CD4-positive, alpha-beta T cell treated with Interleukin-4 for 4 hours (primary cell): ENCODE results near the gene PVALEF.

Experiments used
- DNase-seq: peaks from one replicate; pipeline ENCODE4 v3.0.0-alpha.2; 2020

Gene PVALEF

GRCh38 chr17:81200201-81200600 lies 34.9 kb downstream of the PVALEF start:
- DNase-seq: no peak

GRCh38 chr17:81200695-81201580 lies 35.6 kb downstream of the PVALEF start:
- DNase-seq: peak; percentile 6

GRCh38 chr17:81202318-81202717 lies 37.0 kb downstream of the PVALEF start:
- no peak for DNase-seq

DNA sequence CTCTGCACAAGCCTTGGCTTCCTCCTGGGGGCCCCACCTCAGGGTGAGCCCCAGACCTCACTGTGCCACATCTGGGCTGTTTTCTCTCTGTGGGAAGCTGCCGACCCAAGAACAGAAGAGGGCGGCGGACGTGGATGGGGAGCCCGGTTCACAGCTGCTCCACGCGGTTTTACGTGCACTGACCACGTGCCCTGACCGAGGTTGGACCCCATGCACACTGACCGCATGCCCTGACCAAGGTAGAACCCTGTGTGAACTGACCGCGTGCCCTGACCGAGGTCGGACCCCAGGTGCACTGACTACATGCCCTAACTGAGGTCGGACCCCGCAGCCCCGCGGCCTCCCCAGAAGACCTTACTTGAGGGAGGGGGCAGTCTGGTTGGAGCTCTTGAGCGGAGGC lies 37.8 kb downstream of the PVALEF start:
- DNase-seq: no peak

DNA sequence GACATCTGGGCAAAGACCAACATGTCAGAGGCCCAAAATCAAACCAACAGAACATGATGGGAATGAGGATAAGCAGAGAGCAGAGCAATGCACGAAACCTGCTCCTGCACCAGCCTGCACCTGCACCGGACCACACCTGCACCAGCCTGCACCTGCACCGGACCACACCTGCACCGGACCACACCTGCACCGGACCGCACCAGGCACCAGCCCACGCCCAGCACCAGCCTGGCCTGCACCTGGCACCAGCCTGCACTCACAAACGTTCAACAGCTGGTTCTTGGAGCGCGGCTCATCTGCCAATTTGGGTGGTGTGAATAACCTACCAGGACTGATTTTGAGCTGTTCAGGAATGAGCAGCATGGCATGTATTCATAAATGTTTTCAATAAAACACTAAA lies 39.3 kb downstream of the PVALEF start:
- no peak for DNase-seq

- DNase-seq: no peak
Measured at GRCh38 chr17:81206166-81206565, 40.9 kb downstream of the PVALEF start.

GRCh38 chr17:81206657-81207056 lies 41.4 kb downstream of the PVALEF start:
- no peak for DNase-seq

DNA sequence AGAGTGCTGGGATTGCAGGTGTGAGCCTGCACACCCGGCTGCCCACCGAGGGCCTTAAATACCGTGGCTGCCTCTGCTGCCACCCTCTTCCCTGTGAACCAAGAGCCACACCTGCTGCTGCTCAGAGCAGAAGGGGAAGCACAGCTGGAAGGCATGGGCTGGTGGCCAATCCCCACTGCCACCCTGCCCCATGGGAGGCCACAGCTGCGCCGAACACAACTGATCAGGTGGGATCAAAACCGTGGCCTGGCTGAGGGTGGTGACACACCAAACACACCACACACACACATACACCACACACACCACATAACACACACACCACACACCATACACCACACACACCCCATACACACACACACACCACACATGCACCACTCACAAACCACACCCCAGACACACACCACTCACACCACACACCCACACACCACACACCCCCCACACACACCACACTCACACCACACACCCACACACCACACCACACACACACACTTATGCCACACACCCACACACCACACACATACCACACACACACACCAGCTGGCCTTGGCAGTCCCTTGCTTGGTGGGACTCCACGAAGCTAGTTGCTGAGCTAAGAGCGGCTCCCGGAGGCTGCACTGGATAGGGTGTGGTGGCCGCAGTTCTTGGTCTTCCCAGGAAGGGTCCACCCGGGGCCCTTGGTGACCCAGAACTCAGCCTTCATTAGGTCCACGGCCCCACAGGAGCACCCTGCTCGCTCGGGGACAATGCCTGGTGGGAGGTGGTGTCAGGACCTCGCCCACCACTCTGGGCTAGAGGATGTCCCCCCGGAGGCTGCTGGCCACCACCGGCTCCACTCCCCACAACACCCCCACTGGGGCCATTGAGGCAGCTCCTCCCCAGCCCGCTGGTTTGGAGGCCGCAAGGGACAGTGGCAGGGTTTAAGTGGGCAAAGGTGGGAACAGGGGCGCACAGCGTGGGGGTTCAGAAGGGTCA lies 42.6 kb downstream of the PVALEF start:
- no peak for DNase-seq

- DNase-seq: no peak
Measured at GRCh38 chr17:81208651-81209050, 43.3 kb downstream of the PVALEF start.

GRCh38 chr17:81209141-81209540 lies 43.8 kb downstream of the PVALEF start:
- DNase-seq: no peak

DNA sequence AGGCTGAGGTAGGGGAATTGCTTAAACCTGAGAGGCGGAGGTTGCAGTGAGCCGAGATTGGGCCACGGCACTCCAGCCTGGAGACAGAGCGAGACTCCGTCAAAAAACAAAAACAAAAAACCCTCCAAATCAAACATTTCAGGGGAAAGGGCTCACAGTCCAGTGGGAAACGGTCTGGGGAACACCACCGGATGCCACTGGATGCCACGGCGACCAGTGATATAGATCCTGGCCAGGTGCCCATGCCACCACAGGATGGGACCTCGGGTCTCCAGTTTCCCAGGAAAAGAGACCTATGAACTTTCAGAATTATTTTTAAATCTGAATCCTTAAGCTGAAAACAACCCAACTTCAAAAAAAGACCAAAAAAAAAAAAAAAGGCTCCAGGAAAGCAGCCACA lies 45.2 kb downstream of the PVALEF start:
- no peak for DNase-seq

DNA sequence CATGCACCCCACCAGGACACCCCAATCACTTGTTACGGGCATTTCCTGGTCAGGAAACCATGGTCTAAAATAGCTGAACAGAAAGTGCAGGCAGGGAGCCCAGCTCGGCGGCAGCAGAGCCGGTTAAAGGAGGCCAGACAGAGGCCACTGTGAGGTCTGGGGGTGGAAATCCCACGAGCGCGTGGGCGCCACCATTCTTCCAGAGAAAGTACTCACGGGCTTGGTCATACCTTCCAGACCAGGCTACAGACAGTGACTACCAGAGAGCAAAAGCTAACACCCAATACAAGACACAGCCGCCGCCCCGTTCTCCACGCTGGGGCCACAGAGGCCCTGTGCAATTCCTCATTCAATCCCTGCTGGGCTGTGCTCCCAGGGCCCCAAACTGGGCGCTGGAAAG lies 45.6 kb downstream of the PVALEF start:
- DNase-seq: no peak

DNA sequence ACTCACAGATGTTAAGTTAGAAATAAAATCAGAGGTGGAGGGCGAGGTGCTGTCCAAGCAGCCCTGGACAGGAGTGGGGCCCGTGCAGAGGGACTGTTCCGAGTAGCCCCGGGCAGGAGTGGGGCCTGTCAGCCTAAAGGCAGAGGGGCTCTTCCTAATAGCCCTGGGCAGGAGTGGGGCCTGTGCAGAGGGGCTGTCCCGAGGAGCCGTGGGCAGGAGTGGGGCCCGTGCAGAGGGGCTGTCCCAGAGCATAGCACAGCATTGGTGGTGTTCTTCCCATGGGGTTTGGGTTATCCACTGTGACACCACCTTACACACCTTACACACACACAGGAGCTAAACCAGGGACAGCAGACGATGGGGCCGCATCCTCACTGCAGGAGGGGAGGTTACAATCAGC lies 47.1 kb downstream of the PVALEF start:
- no peak for DNase-seq

DNA sequence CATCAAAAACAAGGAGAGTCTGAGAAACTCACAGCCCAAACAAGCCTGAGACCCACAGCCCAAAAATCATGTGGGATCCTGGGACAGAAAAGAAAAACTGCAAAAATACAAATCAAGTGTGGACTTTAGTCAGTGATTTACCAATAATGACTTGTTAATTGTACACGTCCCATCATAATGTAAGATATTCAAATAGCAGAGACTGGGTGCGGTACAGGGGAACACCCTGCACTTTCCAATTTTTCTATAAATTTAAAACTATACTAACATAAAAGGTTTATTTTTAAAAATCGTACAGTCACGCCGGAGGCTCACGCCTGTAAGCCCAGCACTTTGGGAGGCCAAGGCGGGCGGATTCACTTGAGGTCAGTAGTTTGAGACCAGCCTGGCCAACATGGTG lies 48.7 kb downstream of the PVALEF start:
- DNase-seq: no peak

GRCh38 chr17:81217491-81217890 lies 52.2 kb downstream of the PVALEF start:
- no peak for DNase-seq

DNA sequence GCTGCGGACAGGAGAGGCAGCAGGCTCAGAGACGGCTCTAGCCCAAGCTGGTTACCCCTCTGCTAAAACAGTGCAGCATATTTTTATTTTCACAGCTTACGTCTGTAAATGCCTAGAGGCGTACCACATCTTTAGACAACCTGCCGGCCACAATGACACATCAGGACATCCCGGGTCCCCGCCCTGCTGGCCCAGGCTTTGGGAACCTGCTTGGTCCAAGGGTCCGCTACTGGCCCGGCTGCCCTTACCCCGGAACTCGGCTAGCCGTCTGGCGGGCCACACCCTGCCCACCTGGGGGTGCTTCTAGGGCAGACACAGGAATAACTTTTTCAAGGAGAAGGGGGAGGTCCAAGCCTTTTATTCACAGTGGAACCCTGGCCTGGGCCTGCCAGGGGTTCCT lies 53.2 kb downstream of the PVALEF start:
- DNase-seq: no peak

- DNase-seq: no peak
Measured at GRCh38 chr17:81218991-81219390, 53.7 kb downstream of the PVALEF start.

DNA sequence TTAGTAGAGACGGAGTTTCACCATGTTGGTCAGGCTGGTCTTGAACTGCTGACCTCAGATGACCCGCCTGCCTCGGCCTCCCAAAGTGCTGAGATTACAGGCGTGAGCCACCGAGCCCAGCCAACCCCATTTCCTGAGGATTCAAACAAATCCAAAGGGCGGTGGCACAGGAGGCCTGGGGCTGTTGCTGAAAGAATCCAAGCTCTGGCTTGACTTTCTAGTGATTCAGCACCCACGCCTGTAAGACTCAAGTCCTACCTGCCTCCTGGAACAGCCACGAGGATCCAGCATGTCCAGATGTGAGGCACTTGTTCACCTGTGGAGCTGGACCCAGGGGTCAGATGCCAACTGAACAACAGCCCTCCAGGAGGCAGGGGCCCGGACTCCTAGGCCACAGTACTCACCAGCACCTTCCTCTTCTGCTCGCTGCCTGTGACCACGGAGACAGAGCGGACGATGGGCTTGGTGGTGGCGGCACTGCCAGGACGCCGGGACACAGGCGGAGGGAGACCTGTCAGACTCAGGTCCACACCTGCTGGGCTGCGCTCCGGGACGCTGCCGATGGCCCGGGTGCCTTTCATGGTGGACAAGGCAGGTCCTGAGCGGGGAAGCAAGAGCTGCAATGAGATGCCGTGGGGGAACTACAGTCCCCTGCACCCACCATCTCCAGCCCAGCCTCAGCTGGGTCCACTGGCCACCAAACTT lies 54.3 kb downstream of the PVALEF start:
- DNase-seq: no peak

DNA sequence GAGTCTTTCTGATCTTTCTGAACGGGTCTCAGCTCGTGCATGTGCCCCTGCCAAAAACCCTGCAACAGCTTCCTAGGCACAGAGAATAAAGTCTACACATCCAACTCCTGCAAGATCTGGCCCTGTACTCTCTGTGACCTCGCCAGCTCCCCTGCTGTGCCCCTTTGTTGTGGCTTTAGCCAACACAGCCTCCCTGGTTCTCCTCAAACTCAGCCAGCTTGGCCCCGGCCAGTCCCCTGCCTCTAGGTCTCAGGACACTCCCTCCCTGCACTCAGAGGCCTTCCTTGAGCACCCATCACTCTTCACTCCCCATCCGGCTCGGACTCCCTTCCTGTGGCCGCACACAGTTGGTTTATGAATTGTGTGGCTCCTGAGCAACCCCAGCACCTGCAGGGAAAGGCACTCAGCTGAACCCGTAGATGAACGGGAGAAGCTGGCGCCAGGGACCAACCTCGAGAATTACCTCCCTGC lies 56.1 kb downstream of the PVALEF start:
- no peak for DNase-seq

DNA sequence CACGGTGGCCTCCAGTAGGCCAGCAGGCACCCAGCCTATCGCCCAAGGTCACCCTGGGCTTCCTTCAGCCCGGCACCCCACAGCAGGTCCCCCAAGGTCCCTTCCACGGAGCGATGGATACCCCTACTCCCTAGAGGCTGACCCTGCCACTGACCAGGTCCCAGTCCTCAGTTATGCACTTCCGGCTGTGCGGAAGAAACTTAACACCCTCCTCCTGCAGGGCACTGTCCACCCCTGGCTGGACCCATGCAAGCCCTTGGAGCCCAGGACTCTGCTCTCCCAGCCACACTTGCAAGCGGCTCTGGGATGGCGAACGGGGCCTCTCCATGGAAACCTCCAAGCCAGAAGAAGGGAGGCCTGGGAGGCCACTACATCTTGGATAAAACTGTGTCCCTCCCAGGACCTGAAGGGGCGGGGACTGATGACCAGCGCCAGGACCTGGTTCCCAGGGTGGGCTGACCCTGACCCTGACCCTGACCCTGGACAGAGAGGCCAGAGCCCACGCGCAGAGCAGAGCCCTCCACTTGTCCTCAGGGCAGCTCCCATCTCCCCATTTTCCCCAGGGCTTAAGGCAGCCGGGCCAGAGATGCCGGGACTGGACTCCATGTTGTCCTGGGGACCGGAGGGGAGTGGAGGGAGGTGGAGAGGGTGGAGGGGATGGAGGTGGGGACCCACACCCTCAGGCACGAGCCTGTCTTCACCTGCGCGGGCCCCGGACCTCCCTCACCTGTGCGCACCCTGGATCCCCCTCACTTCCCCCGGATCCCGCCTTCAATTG lies 56.7 kb downstream of the PVALEF start:
- DNase-seq: no peak

GRCh38 chr17:81222620-81222905 lies 57.3 kb downstream of the PVALEF start:
- no peak for DNase-seq
